Transverse colon (tissue), 4 donors: Measurements from ENCODE around the gene CBARP.

Experiments
- CTCF ChIP-seq, 5 experiments: fragments of 200-600 bp in 3 of 5; fragments of 450-650 bp in 2 of 5; sonication (generic) in 3 of 5; IDR thresholded peaks; 1 replicate in 2 of 5; 2 replicates in 3 of 5; pipeline ENCODE4 v1.5.1; 2016 to 2017; ENCODE audit warnings: antibody characterized with exemption in 5 of 5, inconsistent platforms in 3 of 5, mild to moderate bottlenecking in 2 of 5, moderate library complexity in 1 of 5
- EP300 ChIP-seq: sonication (generic); formaldehyde crosslinking; IDR thresholded peaks from one replicate; pipeline ENCODE4 v1.6.1; 2017; ENCODE audit warnings: antibody characterized with exemption, low read depth
- POLR2AphosphoS5 ChIP-seq, 3 donors: sonication (generic); formaldehyde crosslinking; IDR thresholded peaks; one replicate each; pipeline ENCODE4 v1.6.1; 2016; ENCODE audit warnings: antibody characterized with exemption in 3 of 3

DNA sequence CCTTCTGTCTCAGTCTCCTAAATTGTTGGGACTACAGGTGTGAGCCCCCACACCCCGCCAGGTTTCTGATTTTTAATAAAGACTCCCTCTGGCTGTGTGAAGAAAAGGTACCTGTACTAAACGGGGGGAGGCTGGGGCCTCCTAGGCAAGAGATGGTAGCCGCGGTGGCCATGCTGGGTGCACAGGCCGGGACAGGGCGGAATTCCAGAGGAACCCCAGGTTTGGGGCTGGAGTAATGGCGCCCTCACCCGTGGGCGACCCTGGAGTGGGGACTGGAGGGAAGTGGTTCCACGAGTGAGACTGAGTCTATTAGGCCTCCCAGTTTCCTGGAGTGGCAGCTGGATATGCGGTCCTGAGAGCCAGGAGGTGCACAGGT lies 1.6 kb upstream of the CBARP start:
- TF ChIP-seq CTCF (IDR thresholded peaks at IDR 0.05) (no peak), EP300 (no peak), POLR2AphosphoS5 (IDR thresholded peaks at IDR 0.05) (no peak)
